M059J (cell line): ENCODE measurements around the gene THAP7. TPM values are rescaled to one million over a fixed set of nuclear protein-coding genes. Genes with fewer than 3 reads are reported as not detected.

ENCODE experiments used
- DNase-seq: peaks from one replicate; pipeline ENCODE4 v3.0.0-alpha.2; 2012; ENCODE audit warnings: low read depth
- total RNA-seq: library from RNA; depleted of rRNA; stranded (reverse); fragments of >200 nt; shearing (Covaris generic); gene quantifications from 2 replicates; pipeline ENCODE4 v1.2.3, GENCODE V29; 2014

Gene THAP7
- total RNA-seq, 1 experiment from 2014 or later, result 50.2 TPM

GRCh38 chr22:20979243-20979809 is 22.6 kb downstream of the THAP7 start:
- no peak for DNase-seq

DNA sequence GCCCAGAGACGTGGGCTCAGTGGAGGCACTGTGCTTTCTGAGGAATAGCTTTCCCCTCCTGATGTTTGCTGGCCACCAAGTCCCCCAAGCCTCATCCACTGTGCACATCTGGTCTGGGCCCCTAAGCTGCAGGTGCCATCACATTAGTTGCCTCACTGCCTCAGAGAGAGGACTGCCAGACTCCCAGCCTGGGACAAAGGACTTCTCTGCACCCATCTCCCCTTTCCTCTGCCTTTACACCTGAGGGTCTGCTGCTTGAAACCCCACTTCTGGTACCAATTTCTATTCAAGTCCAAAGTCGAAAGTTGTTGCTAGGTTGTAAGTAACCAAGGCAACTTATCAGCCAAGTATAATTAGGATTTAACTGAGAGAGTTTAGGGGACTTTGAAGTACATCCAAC is 23.5 kb downstream of the THAP7 start:
- no peak for DNase-seq

DNA sequence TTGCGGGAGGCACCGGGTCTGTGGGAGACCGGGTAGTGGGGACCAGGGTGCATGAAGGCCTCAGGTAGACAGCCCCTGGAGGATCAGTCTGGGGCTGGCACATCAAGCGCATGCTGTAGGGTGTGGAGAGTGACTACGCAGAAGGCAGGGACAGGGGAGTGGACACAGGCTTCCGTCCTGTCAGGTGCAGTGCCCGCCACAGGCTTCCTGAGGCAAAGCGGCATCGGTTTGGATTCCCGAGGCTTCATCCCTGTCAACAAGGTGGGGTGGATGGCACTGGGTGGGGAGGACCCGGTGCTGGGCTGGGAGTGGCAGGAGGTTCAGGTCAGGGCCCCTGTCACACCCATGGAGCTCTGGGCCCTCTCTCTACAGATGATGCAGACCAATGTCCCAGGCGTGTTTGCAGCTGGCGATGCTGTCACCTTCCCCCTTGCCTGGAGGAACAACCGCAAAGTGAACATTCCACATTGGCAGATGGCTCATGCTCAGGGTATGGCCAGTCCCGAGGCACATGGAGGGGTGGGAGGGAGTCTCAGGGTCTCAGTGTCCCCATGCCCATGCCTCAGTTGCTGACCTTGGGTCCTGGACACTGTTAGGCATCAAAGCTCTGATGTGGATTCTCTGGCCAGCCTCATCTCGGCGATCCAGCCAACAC is 24.3 kb downstream of the THAP7 start:
- no peak for DNase-seq

DNA sequence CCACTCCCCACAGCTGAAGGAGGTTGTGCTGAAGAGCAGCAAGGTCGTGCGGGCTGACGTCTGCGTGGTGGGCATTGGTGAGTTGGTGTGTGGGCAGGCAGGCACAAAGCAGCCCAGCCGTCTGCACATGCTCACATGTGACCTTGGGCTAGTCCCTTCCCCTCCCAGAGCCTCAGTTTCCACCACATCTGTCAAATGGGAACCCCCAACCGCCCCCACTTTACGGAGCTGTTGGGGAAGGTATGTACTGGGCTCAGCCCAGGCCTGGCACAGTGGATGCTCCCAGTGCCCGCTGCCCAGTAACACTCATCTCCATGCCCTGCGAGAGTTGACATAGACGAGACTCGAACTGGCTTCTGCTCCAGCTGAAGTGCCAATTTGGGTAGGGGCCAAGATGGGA is 24.9 kb downstream of the THAP7 start:
- no peak for DNase-seq

DNA sequence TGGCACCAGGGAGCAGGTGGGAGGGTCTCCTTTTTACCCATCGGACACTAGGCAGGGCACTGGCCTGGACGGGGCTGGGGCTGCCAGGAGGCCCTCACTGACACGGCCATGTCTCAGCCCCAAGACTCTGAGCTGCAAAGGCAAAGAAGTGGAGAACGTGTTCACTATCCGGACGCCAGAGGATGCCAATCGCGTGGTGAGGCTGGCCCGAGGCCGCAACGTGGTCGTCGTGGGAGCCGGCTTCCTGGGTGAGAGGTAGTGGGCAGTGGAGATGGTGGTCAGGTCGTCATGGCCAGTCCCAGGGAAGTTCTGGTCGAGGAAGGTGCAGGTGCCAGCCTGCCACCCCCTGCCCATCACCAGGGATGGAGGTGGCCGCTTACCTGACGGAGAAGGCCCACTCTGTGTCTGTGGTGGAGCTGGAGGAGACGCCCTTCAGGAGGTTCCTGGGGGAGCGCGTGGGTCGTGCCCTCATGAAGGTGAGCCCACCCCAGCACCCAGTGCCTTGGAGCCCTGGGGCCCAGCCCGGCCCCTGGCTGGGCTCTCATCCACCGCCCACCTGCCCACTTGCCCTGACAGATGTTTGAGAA is 25.5 kb downstream of the THAP7 start:
- DNase-seq, result no peak

- no peak for DNase-seq
Observed at GRCh38 chr22:20975541-20976290, 26.2 kb downstream of the THAP7 start.

- no peak for DNase-seq
Observed at GRCh38 chr22:20974336-20974955, 27.5 kb downstream of the THAP7 start.

DNA sequence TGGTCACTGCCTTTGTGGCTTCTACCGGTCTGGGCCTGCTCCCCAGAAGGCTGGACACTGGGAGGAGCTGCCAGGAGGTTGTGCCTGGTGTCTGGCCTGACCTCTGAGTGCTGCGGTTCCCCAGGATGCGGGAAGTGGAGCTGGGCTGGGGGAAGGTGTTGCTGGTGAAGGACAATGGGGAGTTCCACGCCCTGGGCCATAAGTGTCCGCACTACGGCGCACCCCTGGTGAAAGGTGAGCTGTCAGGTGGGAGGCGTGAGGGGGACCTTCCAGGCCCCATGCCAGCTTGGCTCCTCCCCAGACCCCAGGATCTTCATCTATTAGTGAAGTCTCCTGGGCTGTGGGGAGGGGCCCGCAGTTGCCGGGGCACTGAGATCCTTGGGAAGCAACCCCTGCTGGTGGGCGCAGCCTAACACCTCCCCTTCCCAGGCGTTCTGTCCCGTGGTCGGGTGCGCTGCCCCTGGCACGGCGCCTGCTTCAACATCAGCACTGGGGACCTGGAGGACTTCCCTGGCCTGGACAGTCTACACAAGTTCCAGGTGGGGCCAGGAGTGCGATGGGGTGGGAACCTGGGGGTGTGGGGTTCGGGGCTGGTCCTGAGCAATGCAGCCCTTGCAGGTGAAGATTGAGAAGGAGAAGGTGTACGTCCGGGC is 28.2 kb downstream of the THAP7 start:
- no peak for DNase-seq

DNA sequence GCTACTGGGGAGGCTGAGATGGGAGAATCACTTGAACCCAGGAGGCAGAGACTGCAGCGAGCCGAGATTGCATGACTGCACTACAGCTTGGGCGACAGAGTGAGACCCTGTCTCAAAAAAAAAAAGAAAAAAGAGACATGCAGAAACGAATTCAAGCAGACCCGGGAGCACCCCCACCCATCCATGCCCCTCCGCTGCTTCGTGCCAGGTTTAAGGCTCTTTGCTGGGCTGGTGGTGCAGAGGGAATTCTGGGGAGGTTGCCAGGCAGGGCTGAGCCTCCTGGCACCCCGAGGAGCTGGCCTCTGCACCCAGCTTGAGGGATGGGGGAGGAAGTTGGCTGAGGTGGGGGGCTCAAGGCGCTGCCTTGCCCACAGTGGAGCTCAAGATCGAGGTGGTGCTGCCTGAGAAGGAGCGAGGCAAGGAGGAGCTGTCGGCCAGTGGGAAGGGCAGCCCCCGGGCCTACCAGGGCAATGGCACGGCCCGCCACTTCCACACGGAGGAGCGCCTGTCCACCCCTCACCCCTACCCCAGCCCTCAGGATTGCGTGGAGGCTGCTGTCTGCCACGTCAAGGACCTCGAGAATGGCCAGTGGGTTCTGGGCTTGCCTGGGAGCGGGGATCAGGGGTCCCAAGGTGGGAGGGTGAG is 28.9 kb downstream of the THAP7 start:
- DNase-seq, result no peak

- DNase-seq, result peak; percentile 58
Observed at GRCh38 chr22:20972014-20972694, 29.8 kb downstream of the THAP7 start.

GRCh38 chr22:20970939-20971657 is 30.8 kb downstream of the THAP7 start:
- no peak for DNase-seq

DNA sequence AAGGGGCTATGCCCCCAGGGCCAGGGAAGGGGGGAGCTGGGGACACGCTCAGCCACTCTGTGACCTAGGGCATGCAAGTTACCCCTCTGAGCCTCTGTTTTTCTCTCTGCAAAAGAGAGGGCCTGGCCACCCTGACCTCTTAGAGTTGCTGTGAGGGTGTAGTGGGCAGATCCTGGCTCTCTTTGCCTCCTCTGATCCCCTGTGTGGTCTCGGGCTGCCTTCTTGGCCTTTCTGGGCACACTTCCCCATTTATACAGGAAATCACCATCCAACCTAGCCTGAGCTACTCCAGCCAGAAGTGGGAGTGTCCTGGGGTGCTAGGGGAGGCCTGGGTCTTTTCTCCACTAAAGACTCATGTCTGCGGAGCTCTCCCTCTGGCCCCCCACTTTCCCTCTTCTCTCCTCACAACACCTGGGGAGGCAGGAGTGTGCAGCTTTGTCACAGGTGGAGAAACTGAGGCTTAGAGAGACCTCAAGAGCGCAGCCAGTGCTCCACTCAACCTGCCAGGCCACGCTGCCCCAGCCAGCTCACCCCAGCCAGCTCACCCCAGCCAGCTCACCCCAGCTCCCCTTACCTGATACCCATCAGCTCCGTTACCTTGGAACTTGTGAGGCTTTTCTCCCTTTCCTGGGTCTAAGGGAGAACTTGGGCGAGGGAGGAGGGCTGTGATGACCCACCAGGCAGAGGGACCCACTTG is 33.5 kb downstream of the THAP7 start:
- no peak for DNase-seq

GRCh38 chr22:20967697-20968211 is 34.2 kb downstream of the THAP7 start:
- DNase-seq, result no peak

GRCh38 chr22:20966883-20967696 is 34.8 kb downstream of the THAP7 start, which contains the start of gene AIFM3:
Gene AIFM3, plus strand, starts transcription at chr22:20967255. Its CDS starts 690 bp downstream, at chr22:20967945.
- no peak for DNase-seq

DNA sequence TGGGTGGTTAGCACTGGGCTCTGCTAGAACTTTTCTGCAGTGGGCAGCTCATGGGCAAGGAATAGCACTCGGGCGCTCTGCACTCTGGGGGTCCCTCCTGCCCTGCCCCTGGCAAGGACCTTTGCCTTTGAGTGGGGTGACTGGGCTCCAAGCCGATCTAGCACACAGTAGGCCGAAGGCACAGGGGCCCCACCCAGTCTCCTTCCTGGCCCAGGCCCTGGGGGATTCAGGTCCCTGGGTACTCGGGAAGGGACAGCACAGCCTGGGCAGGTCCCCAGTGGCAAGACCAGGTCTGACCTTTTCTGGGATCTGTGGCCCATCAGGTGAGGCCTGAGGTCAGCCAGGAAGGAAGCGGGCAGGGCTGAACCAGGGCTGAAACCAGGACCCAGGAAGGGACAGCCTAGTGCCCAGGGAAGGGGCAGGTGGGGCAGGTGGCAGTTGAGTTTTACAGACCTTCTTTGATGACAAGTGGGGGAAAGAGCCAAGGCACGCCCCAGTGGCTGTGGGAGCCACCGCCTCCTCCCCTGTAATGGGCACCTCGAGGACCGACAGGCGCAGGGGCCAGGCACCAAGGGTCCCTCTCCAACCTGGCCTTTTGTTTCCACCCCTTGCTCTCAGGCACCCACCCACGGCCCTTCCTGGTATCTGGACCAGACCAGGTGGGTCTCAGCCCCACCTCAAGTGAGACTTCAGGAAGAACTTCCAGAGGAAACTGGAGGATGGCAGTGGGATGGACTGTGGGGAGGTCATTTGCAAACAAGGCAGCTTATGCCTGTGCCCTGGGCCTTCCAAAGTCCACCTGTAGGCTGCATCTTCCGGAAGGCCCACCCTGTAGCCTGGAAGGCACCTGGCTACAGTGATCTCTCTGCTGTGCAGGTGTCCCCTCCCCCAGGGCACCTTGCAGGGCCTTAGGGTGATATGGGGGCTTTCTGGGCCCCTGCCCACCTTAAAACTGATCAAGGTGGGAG is 35.7 kb downstream of the THAP7 start:
- DNase-seq, result no peak

GRCh38 chr22:20965104-20965887 is 36.6 kb downstream of the THAP7 start:
- no peak for DNase-seq
